NCI-H128 (cell line): Measurements from ENCODE around the gene TBR1.

Source experiments
- DNase-seq: peaks from one replicate; lab custom pipeline; 2025; ENCODE audit not compliant: unreplicated experiment; lab: John Stamatoyannopoulos, UW

TBR1 gene

GRCh38 chr2:161426922-161427663, 11.0 kb downstream of the TBR1 start:
- no peak for DNase-seq

DNA sequence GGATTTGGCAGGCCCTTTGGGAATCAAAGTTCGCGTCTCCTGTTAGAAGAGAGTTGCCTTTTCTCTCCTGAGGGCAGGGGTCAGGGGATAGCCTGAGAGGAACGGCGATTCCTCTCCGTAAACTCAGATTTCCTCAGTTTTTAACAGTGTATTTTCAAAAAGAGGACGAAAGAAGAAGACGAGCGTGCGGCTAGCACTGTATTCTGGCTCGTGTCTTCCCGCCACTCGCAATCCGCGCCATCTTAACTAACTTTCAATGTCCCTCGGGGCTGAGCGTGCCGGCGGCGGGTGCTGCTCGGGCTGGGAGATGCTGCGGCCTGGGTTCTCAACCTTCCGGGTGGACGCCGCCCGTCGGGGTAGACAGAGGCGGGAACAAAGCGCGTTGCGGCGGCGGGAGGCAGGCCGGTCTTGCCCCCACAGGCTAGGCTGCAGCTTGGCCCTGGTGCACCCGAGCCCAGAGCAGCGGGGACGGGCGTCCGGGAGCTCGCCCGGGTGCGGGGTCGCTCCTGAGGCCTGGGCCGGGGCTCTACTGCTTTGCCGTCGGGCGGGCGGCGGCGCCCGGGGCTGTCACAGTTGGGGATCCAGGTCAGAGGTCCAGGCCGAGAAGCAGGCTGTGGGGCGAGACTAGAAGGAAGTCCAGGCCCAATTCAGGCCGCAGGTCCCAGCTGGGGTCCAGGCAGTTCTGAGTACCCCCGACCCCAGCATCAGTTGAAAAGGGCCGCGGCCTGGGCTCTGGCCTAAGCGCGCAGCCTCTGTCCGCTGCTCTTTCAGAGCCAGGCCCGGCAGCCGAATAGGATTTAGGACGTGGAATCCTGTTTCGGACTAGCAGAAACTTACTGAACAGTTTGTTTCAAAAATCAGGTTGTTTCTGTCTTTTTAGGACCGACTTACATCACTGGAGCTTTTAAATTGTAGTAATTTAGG, 11.8 kb downstream of the TBR1 start:
- no peak for DNase-seq

DNA sequence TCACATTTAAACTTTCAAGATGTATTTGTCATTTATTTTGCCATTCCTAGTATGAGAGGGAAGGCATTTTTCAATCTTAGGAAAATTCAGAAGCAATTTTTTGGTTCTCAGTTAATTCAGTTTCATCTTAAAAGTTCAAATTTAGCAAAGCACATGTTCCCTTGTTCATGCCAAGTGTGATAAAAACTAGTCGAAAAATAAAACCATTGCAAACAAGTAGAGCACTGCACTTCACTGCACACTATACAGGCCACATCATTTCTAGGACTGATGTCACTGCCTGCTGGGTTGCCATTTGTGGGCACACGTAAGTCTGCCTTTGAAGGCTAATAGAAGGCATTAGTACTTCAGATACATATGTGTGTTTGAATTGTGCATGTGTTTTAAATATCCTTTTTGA, 14.3 kb downstream of the TBR1 start:
- DNase-seq = no peak

DNA sequence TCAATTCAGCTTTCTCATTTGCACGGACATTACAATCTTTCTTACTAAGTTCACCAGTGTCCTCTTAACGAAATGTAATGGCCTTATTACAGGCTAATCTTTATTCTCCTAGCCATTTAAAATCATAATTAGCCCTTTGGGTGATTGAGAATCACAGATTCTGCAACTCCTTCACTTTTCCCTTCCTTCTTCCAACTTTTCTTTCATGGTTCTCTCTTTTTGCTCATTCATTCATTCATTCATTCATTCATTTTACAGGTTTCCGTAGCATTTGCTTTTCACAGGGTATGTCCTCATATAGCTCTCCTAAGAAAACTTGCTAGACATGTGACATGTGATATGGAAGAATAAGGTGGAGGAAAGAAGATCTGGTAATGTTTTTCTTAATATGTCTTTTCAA, 16.0 kb downstream of the TBR1 start:
- no peak for DNase-seq

GRCh38 chr2:161434118-161434517, 18.0 kb downstream of the TBR1 start:
- DNase-seq = no peak

DNA sequence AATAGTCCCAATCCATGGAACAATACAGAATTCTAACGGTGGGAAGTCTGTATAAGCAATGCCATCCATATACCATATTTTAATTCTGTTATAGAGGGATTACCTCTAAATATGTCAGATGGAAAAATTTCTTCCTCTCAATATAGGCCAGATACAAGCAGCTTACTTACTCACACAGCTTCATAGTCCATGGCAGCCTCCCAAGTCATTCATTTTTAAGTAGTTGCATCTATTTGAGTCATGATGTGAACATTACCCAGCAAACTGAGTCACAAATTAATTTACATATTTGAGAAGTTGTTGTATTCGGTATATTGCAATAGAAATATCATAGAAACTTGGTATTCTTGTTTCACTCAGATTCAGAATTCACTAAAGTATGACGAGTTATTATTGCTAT, 20.3 kb downstream of the TBR1 start:
- no peak for DNase-seq

DNA sequence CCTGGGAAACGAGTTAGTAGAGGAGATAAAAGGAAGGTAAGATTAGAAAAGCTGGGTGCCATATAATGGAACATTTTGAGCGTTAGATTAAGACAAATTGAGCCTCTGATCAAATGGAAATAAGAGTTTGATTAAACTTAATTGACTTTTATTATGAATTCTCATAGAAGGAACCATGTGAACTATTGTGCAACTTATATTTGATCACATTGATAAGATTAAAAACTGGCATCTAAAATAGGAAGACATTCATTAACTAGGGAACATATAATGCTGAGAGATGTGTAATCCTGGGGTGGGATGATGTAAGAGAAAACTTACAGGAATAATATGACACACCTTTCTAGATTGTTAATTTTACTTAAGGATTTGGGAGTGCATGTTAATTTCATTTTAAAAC, 22.5 kb downstream of the TBR1 start:
- no peak for DNase-seq

DNA sequence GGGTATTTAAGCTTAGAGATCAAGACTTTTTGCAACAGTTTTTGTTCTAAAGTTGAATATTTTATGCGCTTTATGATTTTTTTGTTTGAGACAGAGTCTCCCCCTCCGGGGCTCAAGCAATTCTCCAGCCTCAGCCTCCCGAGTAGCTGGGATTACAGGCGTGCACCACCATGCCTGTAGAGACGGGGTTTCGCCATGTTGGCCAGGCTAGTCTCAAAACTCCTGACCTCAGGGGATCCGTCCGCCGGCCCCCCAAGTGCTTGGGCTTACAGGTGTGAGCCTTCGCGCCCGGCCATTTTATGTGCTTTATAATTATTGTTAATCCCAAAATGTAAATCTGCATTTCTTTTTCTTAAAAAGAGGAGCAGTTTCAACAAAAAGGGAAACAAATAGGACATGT, 29.0 kb downstream of the TBR1 start:
- DNase-seq = no peak

GRCh38 chr2:161448431-161448830, 32.3 kb downstream of the TBR1 start:
- DNase-seq = no peak

DNA sequence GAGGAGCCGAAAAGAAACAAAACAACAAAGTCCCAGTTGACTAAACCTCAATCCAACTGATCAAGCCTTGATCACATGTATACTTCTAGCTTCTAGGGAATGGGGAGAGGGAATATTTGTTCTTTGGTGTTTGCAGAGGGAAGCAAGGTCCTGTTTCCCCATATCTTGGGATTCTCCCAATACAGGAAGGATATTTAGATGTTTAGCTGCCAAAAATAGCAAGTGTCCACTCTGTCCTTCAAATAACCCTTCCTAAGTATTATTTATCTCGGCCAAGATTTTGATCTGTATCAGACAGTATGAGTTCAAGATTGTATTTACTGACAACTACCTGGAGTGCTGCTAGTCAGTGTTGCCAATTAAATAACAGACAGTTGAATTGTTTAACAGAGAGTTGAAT, 55.5 kb downstream of the TBR1 start:
- DNase-seq = no peak

- DNase-seq = no peak
These were observed 58.8 kb downstream of the TBR1 start for GRCh38 chr2:161474920-161475319.
